Measurements from ENCODE around the gene CDC42BPA.

Gene CDC42BPA

DNA sequence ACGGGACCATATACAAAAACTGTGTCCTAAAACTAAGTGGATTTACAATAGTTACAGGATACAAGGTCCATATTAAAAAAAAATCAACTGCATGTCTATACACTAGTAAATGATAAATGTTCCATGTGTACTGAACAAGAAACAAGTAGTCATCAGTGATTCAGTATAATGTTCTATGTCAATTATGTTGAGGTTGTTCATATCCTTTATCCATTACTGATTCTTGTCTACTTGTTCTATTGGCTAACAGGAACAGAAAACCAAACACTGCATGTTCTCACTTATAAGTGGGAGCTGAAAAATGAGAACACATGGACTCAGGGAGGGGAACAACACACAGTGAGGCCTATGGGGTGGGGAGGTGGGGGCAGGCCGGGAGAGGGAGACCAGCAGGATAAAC, 90.5 kb downstream of the CDC42BPA start:
- DNase-seq (ENCODE audit: low read depth, low spot score) = no peak
- Histone ChIP-seq H3K27ac (ENCODE audit: low read length) (no peak overlapping the region), H3K4me3 (ENCODE audit: low read length) (no peak overlapping the region), H3K9me3 (ENCODE audit: control insufficient read depth, insufficient read depth, low read length) (no peaks in the 10 kb centered on the region), H3K27me3 (ENCODE audit: control insufficient read depth, insufficient read depth, low read length) (no peaks in the 10 kb centered on the region), H3K36me3 (ENCODE audit: control insufficient read depth, insufficient read depth, low read length) (no peaks in the 10 kb centered on the region), H3K4me1 (ENCODE audit: control insufficient read depth, insufficient read depth, low read length) (no peaks in the 10 kb centered on the region; the same call in 1 of the 2 replicates)
- no CpG with 5 or more reads among the region's 2 CpGs for WGBS (ENCODE audit: insufficient coverage, insufficient read length)

DNA sequence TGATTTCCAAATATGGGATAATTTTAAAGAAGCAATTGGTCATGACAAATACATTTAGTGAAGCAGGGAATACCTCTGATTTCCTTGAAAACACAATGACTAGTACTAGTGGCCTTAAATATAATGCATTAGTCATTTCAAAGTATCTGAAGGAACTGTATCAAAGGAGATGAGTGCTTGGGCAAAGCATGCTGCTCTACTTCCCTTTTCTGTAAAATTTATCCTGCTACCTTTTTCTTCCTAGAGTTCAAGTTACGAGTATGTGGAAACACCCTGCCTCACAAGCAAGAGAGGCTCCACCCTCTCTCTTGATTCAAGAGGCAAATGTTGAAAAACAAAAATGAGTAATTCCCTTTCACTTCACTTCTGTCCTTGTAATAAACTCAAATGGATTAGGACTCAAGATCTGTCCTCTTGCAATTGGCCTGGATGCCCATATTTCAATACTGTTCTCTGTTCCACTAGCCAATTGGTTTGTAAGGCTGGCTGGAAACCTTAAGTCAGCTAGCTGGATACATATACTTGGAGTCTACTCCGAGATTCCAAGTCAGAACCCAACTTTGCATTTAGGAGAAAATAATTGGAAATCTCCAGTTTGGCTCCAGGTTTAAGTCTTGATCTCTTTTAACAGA, 92.5 kb downstream of the CDC42BPA start:
- Histone ChIP-seq H3K9me3 (ENCODE audit: control insufficient read depth, insufficient read depth, low read length) (no peaks in the 10 kb centered on the region), H3K36me3 (ENCODE audit: control insufficient read depth, insufficient read depth, low read length) (no peaks in the 10 kb centered on the region), H3K27ac (ENCODE audit: low read length) (no peak overlapping the region), H3K4me1 (ENCODE audit: control insufficient read depth, insufficient read depth, low read length) (no peaks in the 10 kb centered on the region; the same call in 1 of the 2 replicates), H3K27me3 (ENCODE audit: control insufficient read depth, insufficient read depth, low read length) (no peaks in the 10 kb centered on the region), H3K4me3 (ENCODE audit: low read length) (no peak overlapping the region)
- WGBS (ENCODE audit: insufficient coverage, insufficient read length) = no CpG with 5 or more reads among the region's 2 CpGs
- no peak for DNase-seq (ENCODE audit: low read depth, low spot score)

GRCh38 chr1:227223171-227223806, 95.0 kb downstream of the CDC42BPA start:
- H3K4me3 ChIP-seq (ENCODE audit: low read length) = no peak overlapping the region
- WGBS (ENCODE audit: insufficient coverage, insufficient read length) = no CpG with 5 or more reads among the region's 1 CpG
- H3K27me3 ChIP-seq (ENCODE audit: control insufficient read depth, insufficient read depth, low read length) = no peaks in the 10 kb centered on the region
- H3K4me1 ChIP-seq (ENCODE audit: control insufficient read depth, insufficient read depth, low read length) = no peaks in the 10 kb centered on the region; the same call in 1 of the 2 replicates
- H3K27ac ChIP-seq (ENCODE audit: low read length) = no peak overlapping the region
- DNase-seq (ENCODE audit: low read depth, low spot score) = no peak
- no peaks in the 10 kb centered on the region for H3K36me3 ChIP-seq (ENCODE audit: control insufficient read depth, insufficient read depth, low read length)
- H3K9me3 ChIP-seq (ENCODE audit: control insufficient read depth, insufficient read depth, low read length) = no peaks in the 10 kb centered on the region

- Histone ChIP-seq H3K4me1 (ENCODE audit: control insufficient read depth, insufficient read depth, low read length) (no peaks in the 10 kb centered on the region), H3K9me3 (ENCODE audit: control insufficient read depth, insufficient read depth, low read length) (no peaks in the 10 kb centered on the region), H3K4me3 (ENCODE audit: low read length) (no peak overlapping the region), H3K27me3 (ENCODE audit: control insufficient read depth, insufficient read depth, low read length) (no peaks in the 10 kb centered on the region), H3K27ac (ENCODE audit: low read length) (no peak overlapping the region), H3K36me3 (ENCODE audit: control insufficient read depth, insufficient read depth, low read length) (no peaks in the 10 kb centered on the region)
- DNase-seq (ENCODE audit: low read depth, low spot score) = no peak
- no CpG with 5 or more reads among the region's 1 CpG for WGBS (ENCODE audit: insufficient coverage, insufficient read length)
Observed at GRCh38 chr1:227219715-227220292, 98.5 kb downstream of the CDC42BPA start.

- WGBS (ENCODE audit: insufficient coverage, insufficient read length) = no CpG with 5 or more reads among the region's 6 CpGs
- no peak for DNase-seq (ENCODE audit: low read depth, low spot score)
- Histone ChIP-seq H3K27me3 (ENCODE audit: control insufficient read depth, insufficient read depth, low read length) (no peaks in the 10 kb centered on the region), H3K4me1 (ENCODE audit: control insufficient read depth, insufficient read depth, low read length) (no peaks in the 10 kb centered on the region), H3K36me3 (ENCODE audit: control insufficient read depth, insufficient read depth, low read length) (no peaks in the 10 kb centered on the region), H3K9me3 (ENCODE audit: control insufficient read depth, insufficient read depth, low read length) (no peaks in the 10 kb centered on the region), H3K27ac (ENCODE audit: low read length) (no peak overlapping the region), H3K4me3 (ENCODE audit: low read length) (no peak overlapping the region)
Observed at GRCh38 chr1:227218870-227219573, 99.3 kb downstream of the CDC42BPA start.

GRCh38 chr1:227215863-227216510, 102.3 kb downstream of the CDC42BPA start:
- no peak for DNase-seq (ENCODE audit: low read depth, low spot score)
- H3K27ac ChIP-seq (ENCODE audit: low read length) = no peak overlapping the region
- no peaks in the 10 kb centered on the region for H3K36me3 ChIP-seq (ENCODE audit: control insufficient read depth, insufficient read depth, low read length)
- WGBS (ENCODE audit: insufficient coverage, insufficient read length) = no CpG with 5 or more reads among the region's 2 CpGs
- H3K27me3 ChIP-seq (ENCODE audit: control insufficient read depth, insufficient read depth, low read length) = no peaks in the 10 kb centered on the region
- no peak overlapping the region for H3K4me3 ChIP-seq (ENCODE audit: low read length)
- H3K4me1 ChIP-seq (ENCODE audit: control insufficient read depth, insufficient read depth, low read length) = no peaks in the 10 kb centered on the region
- no peaks in the 10 kb centered on the region for H3K9me3 ChIP-seq (ENCODE audit: control insufficient read depth, insufficient read depth, low read length)

DNA sequence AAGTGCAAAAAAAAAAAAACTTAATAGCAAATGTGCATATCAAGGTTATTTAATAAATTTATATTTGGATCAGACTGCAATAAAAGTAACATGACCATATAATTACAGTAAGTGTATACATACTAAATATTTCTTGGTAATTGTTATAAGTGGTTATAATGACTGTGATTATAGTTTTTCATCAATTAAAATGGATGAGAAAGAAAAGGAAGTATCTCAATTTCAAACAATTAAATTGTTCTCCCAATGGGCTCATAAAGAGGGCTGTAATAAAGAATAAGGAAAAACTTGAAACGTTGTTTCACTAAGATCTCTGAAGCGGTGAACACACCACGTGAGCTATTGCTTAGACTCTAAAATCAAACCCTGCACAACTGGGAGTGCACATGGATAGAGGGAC, 104.1 kb downstream of the CDC42BPA start:
- DNase-seq (ENCODE audit: low read depth, low spot score) = no peak
- no CpG with 5 or more reads among the region's 3 CpGs for WGBS (ENCODE audit: insufficient coverage, insufficient read length)
- Histone ChIP-seq H3K4me3 (ENCODE audit: low read length) (no peak overlapping the region), H3K27ac (ENCODE audit: low read length) (no peak overlapping the region), H3K9me3 (ENCODE audit: control insufficient read depth, insufficient read depth, low read length) (no peaks in the 10 kb centered on the region), H3K27me3 (ENCODE audit: control insufficient read depth, insufficient read depth, low read length) (no peaks in the 10 kb centered on the region), H3K36me3 (ENCODE audit: control insufficient read depth, insufficient read depth, low read length) (no peaks in the 10 kb centered on the region), H3K4me1 (ENCODE audit: control insufficient read depth, insufficient read depth, low read length) (no peaks in the 10 kb centered on the region)

GRCh38 chr1:227213426-227213825, 104.9 kb downstream of the CDC42BPA start:
- no peak for DNase-seq (ENCODE audit: low read depth, low spot score)
- H3K9me3 ChIP-seq (ENCODE audit: control insufficient read depth, insufficient read depth, low read length) = no peaks in the 10 kb centered on the region
- no peaks in the 10 kb centered on the region for H3K36me3 ChIP-seq (ENCODE audit: control insufficient read depth, insufficient read depth, low read length)
- H3K27me3 ChIP-seq (ENCODE audit: control insufficient read depth, insufficient read depth, low read length) = no peaks in the 10 kb centered on the region
- 100% methylated on average over 3 of the region's 4 CpGs for WGBS (ENCODE audit: insufficient coverage, insufficient read length)
- H3K4me1 ChIP-seq (ENCODE audit: control insufficient read depth, insufficient read depth, low read length) = no peaks in the 10 kb centered on the region
- no peak overlapping the region for H3K27ac ChIP-seq (ENCODE audit: low read length)
- H3K4me3 ChIP-seq (ENCODE audit: low read length) = no peak overlapping the region

GRCh38 chr1:227212164-227212563, 106.1 kb downstream of the CDC42BPA start:
- WGBS (ENCODE audit: insufficient coverage, insufficient read length) = no CpG with 5 or more reads among the region's 3 CpGs
- no peak overlapping the region for H3K27ac ChIP-seq (ENCODE audit: low read length)
- no peak overlapping the region for H3K4me3 ChIP-seq (ENCODE audit: low read length)
- no peaks in the 10 kb centered on the region for H3K9me3 ChIP-seq (ENCODE audit: control insufficient read depth, insufficient read depth, low read length)
- H3K27me3 ChIP-seq (ENCODE audit: control insufficient read depth, insufficient read depth, low read length) = no peaks in the 10 kb centered on the region
- no peaks in the 10 kb centered on the region for H3K36me3 ChIP-seq (ENCODE audit: control insufficient read depth, insufficient read depth, low read length)
- no peak for DNase-seq (ENCODE audit: low read depth, low spot score)
- H3K4me1 ChIP-seq (ENCODE audit: control insufficient read depth, insufficient read depth, low read length) = no peaks in the 10 kb centered on the region

GRCh38 chr1:227210604-227211003, 107.7 kb downstream of the CDC42BPA start:
- Histone ChIP-seq H3K36me3 (ENCODE audit: control insufficient read depth, insufficient read depth, low read length) (no peaks in the 10 kb centered on the region), H3K27me3 (ENCODE audit: control insufficient read depth, insufficient read depth, low read length) (no peaks in the 10 kb centered on the region), H3K4me3 (ENCODE audit: low read length) (no peak overlapping the region), H3K4me1 (ENCODE audit: control insufficient read depth, insufficient read depth, low read length) (no peaks in the 10 kb centered on the region), H3K9me3 (ENCODE audit: control insufficient read depth, insufficient read depth, low read length) (no peaks in the 10 kb centered on the region), H3K27ac (ENCODE audit: low read length) (no peak overlapping the region)
- no peak for DNase-seq (ENCODE audit: low read depth, low spot score)
